GM10847 (cell line): ENCODE results near the gene CBFA2T3.

Experiments
- POLR2A ChIP-seq: IDR thresholded peaks from 2 replicates; pipeline ENCODE4 v1.6.1; 2011; ENCODE audit not compliant: insufficient read length; ENCODE audit errors: extremely low read depth

The CBFA2T3 gene

DNA sequence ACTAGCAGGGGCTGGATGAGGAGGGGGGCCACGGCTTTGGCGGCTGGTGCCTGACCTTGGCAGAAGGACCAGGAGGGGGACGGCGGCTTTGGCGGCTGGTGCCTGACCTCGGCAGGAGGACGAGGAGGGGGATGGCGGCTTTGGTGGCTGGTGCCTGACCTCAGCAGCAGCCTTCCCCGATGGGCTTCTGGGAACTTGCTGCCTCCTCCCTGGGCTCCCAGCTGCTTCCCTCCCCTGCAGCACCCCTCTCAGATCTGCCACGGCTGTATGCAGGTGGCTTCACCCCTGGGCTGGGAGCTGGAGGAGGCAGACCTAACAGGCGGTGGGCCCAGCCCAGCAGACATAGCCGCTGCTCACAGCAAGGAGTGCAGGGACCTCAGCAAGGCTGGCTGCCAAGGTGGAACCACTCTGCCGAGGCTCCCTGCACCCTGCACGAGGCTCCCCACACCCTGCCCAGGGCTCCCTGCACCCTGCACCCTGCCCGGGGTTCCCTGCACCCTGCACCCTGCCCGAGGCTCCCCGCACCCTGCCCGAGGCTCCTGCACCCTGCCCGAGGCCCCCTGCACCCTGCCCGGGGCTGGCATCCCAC, 38.4 kb upstream of the CBFA2T3 start:
- TF ChIP-seq POLR2A, result no peak

DNA sequence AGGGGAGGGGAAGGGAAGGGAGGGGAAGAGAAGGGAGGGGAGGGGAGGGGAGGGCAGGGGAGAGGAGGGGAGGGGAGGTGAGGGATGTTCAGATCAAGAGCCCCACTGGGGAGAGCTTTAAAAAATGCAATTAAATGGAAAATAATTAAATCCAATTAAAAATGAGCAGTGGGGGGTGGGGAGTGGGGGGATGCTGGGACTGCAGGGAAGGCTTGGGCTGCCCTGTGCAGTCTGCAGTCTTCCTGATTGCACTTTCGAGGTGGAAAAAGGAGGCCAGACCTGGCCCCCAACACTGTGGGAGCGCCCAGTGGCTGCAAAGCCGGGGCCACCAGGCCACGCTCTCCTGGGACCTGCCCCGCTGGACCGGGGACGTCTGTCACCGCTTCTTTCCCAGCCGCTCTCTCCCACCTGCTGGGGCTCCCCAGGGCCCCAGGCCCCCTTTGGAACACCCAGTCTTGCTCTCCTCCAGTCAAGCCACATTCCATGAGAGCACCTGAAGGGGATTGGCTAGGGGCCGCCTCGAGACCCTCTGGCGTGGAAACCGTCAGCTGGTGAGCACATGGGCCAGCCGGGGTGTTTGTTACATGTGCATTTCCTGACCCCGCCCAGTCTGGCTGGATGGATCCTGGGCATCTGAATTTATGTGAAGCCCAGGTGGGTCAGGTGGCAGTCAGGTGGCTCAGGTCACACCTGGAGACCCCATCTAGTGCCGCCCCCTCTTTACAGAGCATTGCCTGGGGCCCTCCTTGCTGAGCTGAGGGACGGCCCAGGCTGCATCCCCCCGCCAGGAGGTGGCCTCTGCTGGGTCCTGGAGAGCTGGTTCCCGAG, 37.6 kb upstream of the CBFA2T3 start:
- no peak for TF ChIP-seq POLR2A

DNA sequence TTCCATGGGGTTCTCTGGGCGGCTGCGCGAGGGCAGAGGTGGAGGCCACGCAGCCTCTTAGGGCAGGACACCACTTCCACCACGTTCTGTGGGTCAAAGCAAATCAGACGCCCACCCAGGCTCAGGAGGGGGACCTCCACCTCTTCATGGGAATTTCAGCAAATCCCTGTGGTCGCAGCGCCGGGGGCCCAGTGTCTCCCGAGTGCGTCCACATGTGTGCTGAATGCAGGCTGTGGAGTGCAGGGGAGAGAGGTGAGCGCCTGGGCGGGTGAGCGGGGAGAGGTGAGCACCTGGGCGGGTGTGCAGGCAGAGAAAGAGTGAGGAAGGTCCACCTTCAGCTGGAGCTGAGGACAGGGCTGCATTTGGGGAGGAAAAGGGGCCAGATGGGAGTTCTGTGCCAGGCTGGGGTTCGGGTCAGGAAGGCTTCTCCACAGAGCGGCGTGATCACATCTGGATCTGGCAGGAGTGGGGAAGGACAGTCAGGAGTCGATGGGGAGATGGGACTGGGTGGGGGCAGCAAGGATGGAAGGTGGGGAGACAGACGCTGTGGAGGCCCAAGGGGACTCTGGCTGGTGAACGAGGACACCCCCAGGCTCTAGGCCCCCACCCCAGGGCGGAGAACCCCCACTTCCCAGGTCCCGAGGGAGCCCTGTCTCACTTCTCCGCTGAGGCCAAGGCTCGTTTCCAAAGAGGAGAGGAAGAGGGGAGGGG, 36.8 kb upstream of the CBFA2T3 start:
- no peak for TF ChIP-seq POLR2A

DNA sequence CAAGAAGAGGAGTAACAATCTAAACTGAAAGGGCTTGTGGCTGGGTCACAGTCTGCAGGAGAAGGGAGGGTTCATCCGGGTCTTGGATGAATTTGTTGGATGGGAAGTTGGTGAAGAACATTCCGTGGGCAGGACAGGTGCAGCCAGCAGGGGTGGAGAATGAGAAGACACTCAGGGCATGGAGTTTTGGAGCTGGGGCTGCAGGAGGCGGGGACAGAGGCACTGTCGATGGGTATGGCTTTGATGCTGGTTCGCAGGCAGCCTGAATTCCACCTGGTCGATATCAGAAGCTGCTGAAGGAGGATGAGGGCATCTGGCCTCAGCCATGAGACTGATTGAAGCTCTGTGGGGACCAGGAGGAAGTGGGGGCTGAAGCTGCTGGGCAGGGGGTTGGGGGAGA, 36.1 kb upstream of the CBFA2T3 start:
- TF ChIP-seq POLR2A, result no peak

DNA sequence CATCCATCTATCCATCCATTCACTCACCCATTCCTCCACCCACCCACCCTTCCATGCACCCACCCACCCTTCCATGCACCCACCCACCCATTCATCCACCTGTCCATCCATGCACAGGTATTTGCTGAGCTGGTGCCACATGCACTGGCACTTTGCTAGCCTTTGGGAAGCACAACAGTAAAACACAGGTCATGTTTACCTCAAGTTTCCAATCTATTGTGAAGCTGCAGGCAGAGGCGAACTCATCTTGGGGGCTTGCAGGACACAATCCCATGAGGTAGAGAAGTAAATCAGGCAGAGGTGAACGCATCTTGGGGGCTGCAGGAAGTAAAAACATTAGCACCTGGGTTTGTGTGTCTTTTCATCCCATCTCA, 35.6 kb upstream of the CBFA2T3 start:
- no peak for TF ChIP-seq POLR2A

DNA sequence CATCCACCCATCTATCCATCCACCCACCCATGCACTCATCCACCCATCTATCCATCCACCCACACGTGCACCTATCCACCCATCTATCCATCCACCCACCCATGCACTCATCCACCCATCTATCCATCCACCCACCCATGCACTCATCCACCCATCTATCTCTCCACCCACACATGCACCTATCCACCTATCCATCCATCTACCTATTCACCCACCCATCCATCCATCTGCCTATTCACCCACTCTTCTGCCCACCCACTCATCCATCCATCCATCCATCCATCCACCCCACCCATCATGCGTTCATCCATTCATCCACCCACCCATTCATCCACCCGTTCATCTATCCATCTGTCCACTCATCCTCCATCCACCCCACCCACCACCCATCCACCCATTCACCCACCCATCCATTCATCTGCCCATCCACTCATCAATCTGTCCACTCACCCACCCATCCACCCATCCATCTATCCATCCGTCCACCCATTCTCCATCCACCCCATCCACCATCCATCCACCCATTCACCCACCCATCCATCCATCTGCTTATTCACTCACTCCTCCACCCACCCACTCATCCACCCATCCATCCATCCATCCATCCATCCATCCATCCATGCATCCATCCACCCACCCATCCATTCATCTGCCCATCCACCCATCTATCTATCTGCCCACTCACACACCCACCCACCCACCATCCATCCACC, 35.1 kb upstream of the CBFA2T3 start:
- no peak for TF ChIP-seq POLR2A

DNA sequence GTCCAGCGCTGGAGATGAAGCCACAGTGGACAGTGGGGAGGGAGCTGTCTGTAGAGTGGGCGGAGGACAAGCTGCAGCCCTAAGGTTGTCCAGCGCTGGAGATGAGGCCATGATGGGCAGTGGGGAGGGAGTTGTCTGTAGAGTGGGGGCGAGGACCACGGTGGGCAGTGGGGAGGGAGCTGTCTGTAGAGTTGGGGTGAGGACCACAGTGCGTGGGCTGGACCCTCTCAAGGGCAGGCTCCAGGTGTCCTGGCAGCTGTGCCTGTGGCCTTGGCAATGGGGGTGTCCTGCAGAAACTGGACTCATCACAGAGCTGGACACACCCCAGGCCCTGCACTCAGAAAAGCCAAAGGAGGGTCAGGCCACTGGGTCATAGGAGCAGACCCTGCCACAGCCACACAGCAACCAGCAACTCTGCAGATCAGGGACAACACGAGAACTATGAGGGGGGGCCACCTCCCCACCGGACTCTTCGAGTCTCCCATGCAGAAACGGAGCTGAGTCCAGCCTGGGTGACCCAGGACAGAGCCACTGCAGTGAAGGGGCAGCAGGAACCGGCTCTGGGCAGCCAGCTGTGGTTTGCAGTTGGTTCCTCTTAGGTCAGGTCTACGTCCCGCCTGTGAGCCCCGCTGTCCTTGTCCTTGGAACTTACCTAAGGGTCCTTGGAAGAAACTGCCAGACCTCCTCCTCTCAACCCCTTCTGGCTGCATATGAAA, 33.4 kb upstream of the CBFA2T3 start:
- TF ChIP-seq POLR2A, result no peak

DNA sequence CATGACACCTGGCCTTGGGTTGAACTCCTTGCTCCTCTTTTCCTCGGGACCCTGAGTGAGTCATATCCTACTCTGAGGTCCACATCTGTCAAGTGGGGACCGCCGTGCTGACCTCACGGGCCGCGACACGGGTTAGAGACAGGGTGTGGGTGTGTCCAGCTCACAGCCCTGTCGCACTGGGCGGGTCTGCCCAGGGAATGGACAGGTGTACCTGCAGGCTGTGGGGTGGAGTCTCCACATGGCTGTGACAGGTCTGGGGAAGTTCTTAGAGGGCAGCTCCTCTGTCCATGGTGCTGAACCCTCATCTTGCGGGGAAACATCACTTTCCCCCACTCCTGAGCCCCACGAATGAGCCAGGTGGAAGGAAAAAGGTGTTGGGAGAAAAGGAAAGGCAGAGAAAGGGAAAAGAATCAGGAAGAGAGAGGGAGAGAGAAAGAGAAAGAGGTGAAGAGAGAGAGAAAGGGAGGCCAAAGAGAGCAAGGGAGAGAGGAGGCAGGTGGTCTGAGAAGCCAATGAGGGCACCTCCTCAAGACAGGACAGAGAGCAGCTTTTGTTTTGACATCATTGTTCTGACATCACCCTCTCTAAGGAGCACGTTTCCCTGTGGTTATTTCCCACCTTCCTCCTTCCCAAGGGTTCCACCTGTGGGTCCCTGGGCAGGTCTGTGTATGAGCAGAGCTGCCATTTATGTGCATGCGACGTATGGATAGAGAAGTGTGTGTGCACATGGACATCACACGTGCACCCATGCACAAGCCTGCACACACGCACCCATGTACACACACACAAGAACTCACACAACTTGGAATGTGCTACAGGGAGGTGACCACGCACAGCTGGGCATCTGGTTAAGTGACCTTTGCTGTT, 32.6 kb upstream of the CBFA2T3 start:
- TF ChIP-seq POLR2A, result no peak

DNA sequence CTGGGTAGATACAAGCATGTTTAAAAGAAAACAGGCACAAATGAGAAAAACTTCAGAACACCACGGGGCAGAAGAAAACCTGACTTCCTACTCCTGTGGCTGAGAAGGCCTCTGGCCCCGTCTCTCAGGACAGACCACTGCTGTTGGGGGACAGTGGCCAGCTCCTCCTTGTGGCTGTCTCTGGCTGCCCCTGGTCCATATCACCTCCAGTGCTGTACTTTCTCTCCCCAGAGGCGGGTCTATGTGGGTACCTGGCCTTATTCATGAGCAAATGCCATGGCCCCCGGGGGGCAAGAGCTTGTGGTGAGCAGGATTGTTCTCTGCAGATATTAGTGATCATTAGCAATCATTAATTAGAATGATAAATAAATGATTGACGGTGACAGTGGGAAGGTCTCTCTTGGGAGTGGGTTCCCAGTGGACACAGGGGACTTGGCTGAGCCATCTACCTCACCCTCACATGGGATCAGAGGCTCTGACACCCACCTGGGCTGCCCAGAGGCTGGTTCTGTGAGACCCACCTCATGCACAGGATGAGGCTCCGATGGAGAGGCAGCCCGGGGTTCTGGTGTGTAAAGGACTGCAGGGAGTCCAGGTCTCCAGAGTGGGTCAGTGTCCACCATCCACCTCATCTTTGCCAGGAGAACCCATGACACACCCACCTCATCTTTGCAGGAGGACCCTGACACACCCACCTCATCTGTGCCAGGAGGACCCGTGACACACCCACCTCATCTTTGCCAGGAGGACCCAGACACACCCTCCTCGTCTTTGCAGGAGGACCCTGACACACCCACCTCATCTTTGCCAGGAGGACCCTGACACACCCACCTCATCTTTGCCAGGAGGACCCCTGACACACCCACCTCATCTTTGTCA, 30.6 kb upstream of the CBFA2T3 start:
- no peak for TF ChIP-seq POLR2A

DNA sequence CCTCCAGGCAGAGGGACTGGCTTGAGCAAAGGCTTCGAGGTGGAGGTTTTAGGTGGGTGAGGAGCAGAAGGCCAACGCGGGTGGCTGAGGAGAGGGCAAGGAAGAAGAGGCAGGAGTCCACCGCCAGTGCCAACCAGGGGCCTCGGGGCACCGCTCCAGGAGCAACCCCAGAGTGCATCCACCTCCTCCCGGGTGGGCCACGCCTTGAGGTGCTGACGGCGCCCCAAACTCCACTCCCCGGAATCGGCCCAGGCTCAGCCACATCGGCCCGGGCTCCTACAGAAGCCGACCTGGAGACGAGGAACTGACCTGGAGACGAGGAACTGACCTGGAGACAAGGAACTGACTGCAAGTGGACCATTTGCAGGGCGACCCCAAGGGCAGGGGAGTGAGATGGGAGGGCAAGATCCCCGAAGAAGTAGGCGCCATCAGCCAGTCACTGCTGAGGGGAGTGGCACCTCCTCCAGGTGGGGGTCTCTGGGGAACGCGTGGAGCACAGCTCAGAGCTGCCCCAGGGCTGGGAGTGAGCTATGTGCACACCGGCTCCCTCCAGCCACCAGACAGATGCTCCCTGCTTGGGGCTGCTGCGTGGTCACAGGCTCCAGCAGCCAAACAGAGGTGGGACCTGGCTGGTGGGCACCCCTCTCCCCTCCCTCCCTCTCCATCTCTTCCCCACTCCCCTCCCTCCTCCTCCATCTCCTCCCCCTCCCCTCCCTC, 29.2 kb upstream of the CBFA2T3 start:
- TF ChIP-seq POLR2A, result no peak

DNA sequence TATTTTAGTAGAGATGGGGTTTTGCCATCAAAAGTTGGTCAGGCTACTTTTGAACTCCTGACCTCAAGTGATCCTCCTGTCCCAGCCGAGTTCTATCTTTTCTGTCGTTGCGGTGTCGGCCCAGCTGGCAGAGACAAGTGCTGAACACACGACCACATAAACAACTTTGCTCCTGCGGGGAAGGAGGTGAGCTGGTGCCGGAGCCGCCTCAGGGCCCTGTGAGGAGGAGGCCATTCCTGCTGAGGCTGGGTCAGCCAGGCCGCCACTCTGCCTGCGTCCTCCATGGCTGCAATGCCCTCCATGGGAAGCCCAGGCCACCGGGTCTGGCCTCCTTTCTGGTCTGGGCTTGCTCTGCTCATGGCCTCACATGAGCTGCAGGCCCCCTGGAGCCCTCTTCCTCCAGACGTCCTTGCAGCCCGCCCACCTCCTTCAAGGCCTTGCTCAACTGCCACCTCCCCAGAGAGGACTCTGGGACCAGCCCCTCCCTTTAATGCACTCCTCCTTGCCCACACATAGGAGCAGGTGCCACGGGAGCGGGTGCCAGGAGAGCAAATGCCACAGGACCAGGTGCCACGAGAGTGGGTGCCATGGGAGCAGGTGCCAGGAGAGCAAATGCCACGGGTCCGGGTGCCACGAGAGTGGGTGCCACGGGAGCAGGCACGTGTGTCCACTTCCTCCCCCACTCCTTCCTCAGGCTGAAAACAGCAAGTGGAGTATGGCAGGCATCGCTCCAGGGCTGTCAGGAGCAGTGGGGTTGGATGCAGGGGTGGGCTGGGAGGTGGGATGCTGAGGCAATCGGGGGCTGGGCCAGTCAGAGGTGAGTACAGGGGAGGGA, 28.4 kb upstream of the CBFA2T3 start:
- no peak for TF ChIP-seq POLR2A
